ENCODE data around the gene OBP2A.

The OBP2A gene

DNA sequence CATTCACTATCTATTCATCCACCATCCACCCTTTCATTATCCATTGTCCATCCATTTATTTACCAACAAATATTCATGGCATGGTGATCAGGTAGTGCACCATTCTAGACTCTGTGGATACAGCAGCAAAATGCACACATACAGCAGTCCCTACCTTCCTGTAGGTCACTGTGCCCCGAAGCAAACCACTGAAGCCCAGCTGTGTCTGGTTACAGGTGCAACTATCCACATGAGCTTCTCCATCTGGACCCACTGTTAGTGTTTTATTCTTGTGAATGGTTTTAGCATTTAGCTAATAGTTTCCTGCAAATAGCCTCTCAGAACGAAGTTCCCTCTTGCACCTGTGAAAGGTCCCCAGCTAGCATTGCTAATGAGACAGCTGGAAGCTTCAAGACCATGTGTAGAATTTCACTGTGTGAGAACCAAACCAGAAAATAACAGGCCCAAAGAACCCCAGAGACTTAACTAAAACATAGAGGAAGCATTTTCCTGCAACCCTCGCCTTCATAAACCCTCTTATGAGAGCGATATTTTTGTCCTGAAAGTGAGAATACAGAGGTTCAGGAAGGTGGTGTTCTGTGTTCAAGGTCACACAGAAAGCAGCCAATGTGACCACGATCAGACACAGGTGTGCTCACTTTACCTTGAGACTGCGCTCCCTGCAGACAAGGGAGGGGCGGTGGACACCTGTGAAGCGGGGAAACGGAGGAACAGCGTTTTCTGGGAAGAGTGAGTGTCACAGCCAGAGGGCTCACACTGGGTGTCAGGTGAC, 34.1 kb downstream of the OBP2A start:
- Histone ChIP-seq H3K27ac (ENCODE audit: low read depth, low read length) (no peak overlapping the region), H3K9ac (ENCODE audit: low read depth in 1 of 2, low read length in 2 of 2) (no peak overlapping the region), H3K9me3 (ENCODE audit: control insufficient read depth in 1 of 2, low read length in 2 of 2) (no peaks in the 10 kb centered on the region), H3K4me3 (ENCODE audit: low read depth in 1 of 2, low read length in 2 of 2) (no peak overlapping the region), H3K27me3 (ENCODE audit: control insufficient read depth in 1 of 2, insufficient read depth in 2 of 2, low read length in 2 of 2) (no peaks in the 10 kb centered on the region), H3K4me1 (ENCODE audit: control insufficient read depth in 1 of 2, insufficient read depth in 2 of 2, low read length in 2 of 2) (no peaks in the 10 kb centered on the region), H3K36me3 (ENCODE audit: control insufficient read depth in 1 of 2, insufficient read depth in 2 of 2, low read length in 2 of 2) (no peaks in the 10 kb centered on the region)

- Histone ChIP-seq H3K9ac (ENCODE audit: low read depth in 1 of 2, low read length in 2 of 2) (no peak overlapping the region), H3K27me3 (ENCODE audit: control insufficient read depth in 1 of 2, insufficient read depth in 2 of 2, low read length in 2 of 2) (no peaks in the 10 kb centered on the region), H3K36me3 (ENCODE audit: control insufficient read depth in 1 of 2, insufficient read depth in 2 of 2, low read length in 2 of 2) (no peaks in the 10 kb centered on the region), H3K27ac (ENCODE audit: low read depth, low read length) (no peak overlapping the region), H3K4me1 (ENCODE audit: control insufficient read depth in 1 of 2, insufficient read depth in 2 of 2, low read length in 2 of 2) (no peaks in the 10 kb centered on the region), H3K4me3 (ENCODE audit: low read depth in 1 of 2, low read length in 2 of 2) (no peak overlapping the region), H3K9me3 (ENCODE audit: control insufficient read depth in 1 of 2, low read length in 2 of 2) (no peaks in the 10 kb centered on the region)
These were observed 34.9 kb downstream of the OBP2A start for GRCh38 chr9:135580664-135581380.

GRCh38 chr9:135581636-135582426, 35.9 kb downstream of the OBP2A start:
- Histone ChIP-seq H3K4me1 (ENCODE audit: control insufficient read depth in 1 of 2, insufficient read depth in 2 of 2, low read length in 2 of 2) (no peaks in the 10 kb centered on the region), H3K27ac (ENCODE audit: low read depth, low read length) (no peak overlapping the region), H3K4me3 (ENCODE audit: low read depth in 1 of 2, low read length in 2 of 2) (no peak overlapping the region), H3K27me3 (ENCODE audit: control insufficient read depth in 1 of 2, insufficient read depth in 2 of 2, low read length in 2 of 2) (no peaks in the 10 kb centered on the region), H3K36me3 (ENCODE audit: control insufficient read depth in 1 of 2, insufficient read depth in 2 of 2, low read length in 2 of 2) (no peaks in the 10 kb centered on the region), H3K9me3 (ENCODE audit: control insufficient read depth in 1 of 2, low read length in 2 of 2) (no peaks in the 10 kb centered on the region), H3K9ac (ENCODE audit: low read depth in 1 of 2, low read length in 2 of 2) (no peak overlapping the region)

- no peaks in the 10 kb centered on the region for H3K36me3 ChIP-seq (ENCODE audit: control insufficient read depth in 1 of 2, insufficient read depth in 2 of 2, low read length in 2 of 2)
- no peaks in the 10 kb centered on the region for H3K4me1 ChIP-seq (ENCODE audit: control insufficient read depth in 1 of 2, insufficient read depth in 2 of 2, low read length in 2 of 2)
- H3K9ac ChIP-seq (ENCODE audit: low read depth in 1 of 2, low read length in 2 of 2): no peak overlapping the region
These were observed 36.6 kb downstream of the OBP2A start for GRCh38 chr9:135582541-135582940.

DNA sequence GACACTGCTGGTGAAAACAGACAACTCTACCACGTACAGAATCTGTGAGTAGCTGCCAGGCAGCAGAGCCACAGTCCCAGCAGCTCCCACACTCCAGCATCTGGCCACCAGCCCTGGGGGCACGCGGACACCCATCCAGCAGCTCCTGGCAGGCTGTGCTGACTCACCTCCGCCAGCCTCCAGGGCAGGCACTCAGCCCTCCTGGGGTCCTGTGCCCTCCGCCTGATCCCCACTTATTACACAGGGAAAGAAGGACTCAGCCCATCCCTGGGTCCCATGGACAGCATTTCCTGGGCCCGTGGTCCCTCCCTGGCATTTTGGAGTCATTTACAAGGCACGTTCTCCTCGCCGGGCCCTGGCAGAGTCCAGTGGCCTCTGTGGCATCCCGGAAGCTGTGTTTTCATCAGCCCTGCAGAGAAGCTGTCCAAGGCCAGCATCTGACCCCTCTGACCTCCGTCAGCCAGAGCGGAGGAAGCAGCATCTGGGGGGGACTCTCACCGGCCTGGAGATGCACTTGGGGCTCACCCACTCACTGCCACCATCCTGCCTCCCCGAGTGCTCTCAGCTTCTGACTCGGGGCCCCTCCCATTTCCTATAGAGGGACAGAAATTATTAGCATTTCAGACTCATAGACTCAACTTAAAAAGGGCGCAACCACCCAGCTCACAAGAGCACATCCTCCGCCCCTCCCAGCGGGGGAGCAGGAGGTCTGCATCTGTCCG, 37.2 kb downstream of the OBP2A start:
- Histone ChIP-seq H3K27me3 (ENCODE audit: control insufficient read depth in 1 of 2, insufficient read depth in 2 of 2, low read length in 2 of 2) (no peaks in the 10 kb centered on the region), H3K9me3 (ENCODE audit: control insufficient read depth in 1 of 2, low read length in 2 of 2) (no peaks in the 10 kb centered on the region), H3K27ac (ENCODE audit: low read depth, low read length) (no peak overlapping the region), H3K9ac (ENCODE audit: low read depth in 1 of 2, low read length in 2 of 2) (no peak overlapping the region), H3K4me3 (ENCODE audit: low read depth in 1 of 2, low read length in 2 of 2) (no peak overlapping the region), H3K36me3 (ENCODE audit: control insufficient read depth in 1 of 2, insufficient read depth in 2 of 2, low read length in 2 of 2) (no peaks in the 10 kb centered on the region), H3K4me1 (ENCODE audit: control insufficient read depth in 1 of 2, insufficient read depth in 2 of 2, low read length in 2 of 2) (no peaks in the 10 kb centered on the region)

More at GRCh38 chr9:135582541-135582940, 36.6 kb downstream of the OBP2A start:
- H3K27ac ChIP-seq (ENCODE audit: low read depth, low read length): no peak overlapping the region
- no peak overlapping the region for H3K4me3 ChIP-seq (ENCODE audit: low read depth in 1 of 2, low read length in 2 of 2)
- H3K9me3 ChIP-seq (ENCODE audit: control insufficient read depth in 1 of 2, low read length in 2 of 2): no peaks in the 10 kb centered on the region
- H3K27me3 ChIP-seq (ENCODE audit: control insufficient read depth in 1 of 2, insufficient read depth in 2 of 2, low read length in 2 of 2): no peaks in the 10 kb centered on the region

GRCh38 chr9:135583688-135584011, 37.7 kb downstream of the OBP2A start:
- no peak overlapping the region for H3K27ac ChIP-seq (ENCODE audit: low read depth, low read length)
- no peaks in the 10 kb centered on the region for H3K36me3 ChIP-seq (ENCODE audit: control insufficient read depth in 1 of 2, insufficient read depth in 2 of 2, low read length in 2 of 2)
- no peaks in the 10 kb centered on the region for H3K27me3 ChIP-seq (ENCODE audit: control insufficient read depth in 1 of 2, insufficient read depth in 2 of 2, low read length in 2 of 2)
- H3K4me1 ChIP-seq (ENCODE audit: control insufficient read depth in 1 of 2, insufficient read depth in 2 of 2, low read length in 2 of 2): no peaks in the 10 kb centered on the region
- H3K9me3 ChIP-seq (ENCODE audit: control insufficient read depth in 1 of 2, low read length in 2 of 2): no peaks in the 10 kb centered on the region
- no peak overlapping the region for H3K9ac ChIP-seq (ENCODE audit: low read depth in 1 of 2, low read length in 2 of 2)
- H3K4me3 ChIP-seq (ENCODE audit: low read depth in 1 of 2, low read length in 2 of 2): no peak overlapping the region

- Histone ChIP-seq H3K27ac (ENCODE audit: low read depth, low read length) (no peak overlapping the region), H3K27me3 (ENCODE audit: control insufficient read depth in 1 of 2, insufficient read depth in 2 of 2, low read length in 2 of 2) (no peaks in the 10 kb centered on the region), H3K36me3 (ENCODE audit: control insufficient read depth in 1 of 2, insufficient read depth in 2 of 2, low read length in 2 of 2) (no peaks in the 10 kb centered on the region), H3K9me3 (ENCODE audit: control insufficient read depth in 1 of 2, low read length in 2 of 2) (no peaks in the 10 kb centered on the region), H3K4me1 (ENCODE audit: control insufficient read depth in 1 of 2, insufficient read depth in 2 of 2, low read length in 2 of 2) (no peaks in the 10 kb centered on the region), H3K9ac (ENCODE audit: low read depth in 1 of 2, low read length in 2 of 2) (no peak overlapping the region), H3K4me3 (ENCODE audit: low read depth in 1 of 2, low read length in 2 of 2) (no peak overlapping the region)
These were observed 38.4 kb downstream of the OBP2A start for GRCh38 chr9:135584371-135584770.

DNA sequence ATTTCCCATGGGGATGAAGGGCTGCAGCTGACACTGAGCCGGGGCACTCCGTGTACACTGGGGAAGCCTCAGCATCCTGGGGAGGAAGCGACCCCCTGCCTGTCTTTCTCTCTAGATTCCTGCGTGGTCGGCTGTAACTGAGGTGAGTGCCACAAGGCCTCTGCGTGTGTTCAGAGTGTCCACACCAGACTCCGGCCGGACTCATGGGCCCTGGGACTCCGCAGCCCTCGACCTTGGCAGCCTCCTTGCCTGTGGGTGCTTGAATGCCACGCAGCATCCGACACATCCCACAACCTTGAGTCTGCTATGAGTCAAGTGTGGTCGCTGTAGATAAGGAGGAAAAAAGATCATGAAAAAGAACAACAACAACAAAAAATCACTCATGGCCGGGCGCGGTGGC, 39.0 kb downstream of the OBP2A start:
- Histone ChIP-seq H3K36me3 (ENCODE audit: control insufficient read depth in 1 of 2, insufficient read depth in 2 of 2, low read length in 2 of 2) (no peaks in the 10 kb centered on the region), H3K4me3 (ENCODE audit: low read depth in 1 of 2, low read length in 2 of 2) (no peak overlapping the region), H3K9ac (ENCODE audit: low read depth in 1 of 2, low read length in 2 of 2) (no peak overlapping the region), H3K27ac (ENCODE audit: low read depth, low read length) (no peak overlapping the region), H3K27me3 (ENCODE audit: control insufficient read depth in 1 of 2, insufficient read depth in 2 of 2, low read length in 2 of 2) (no peaks in the 10 kb centered on the region), H3K4me1 (ENCODE audit: control insufficient read depth in 1 of 2, insufficient read depth in 2 of 2, low read length in 2 of 2) (no peaks in the 10 kb centered on the region), H3K9me3 (ENCODE audit: control insufficient read depth in 1 of 2, low read length in 2 of 2) (no peaks in the 10 kb centered on the region)

DNA sequence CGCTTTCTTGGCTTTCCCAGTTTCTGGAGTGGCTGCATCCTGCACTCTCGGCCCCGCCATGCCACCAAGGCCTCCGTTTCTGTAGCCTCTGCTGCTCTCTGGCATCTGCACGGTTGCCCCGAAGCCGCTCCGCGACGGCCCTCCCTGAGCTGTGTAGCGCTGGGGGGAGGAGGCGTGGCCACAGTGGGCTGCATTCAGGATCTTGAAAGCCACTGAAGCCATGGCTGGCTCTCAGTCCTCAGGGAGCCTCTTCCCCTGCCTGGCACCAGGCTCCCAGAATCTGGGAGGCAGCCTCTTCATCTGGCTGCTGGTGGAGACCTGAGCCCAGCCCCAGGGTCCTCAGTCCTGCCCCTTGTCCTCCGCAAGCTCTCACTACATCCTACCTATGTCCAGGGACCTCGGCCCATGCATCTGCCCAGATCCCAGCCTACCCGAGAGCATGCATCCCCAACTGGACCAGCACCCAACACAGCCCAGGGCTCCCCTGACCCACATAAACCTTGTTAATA, 40.7 kb downstream of the OBP2A start:
- Histone ChIP-seq H3K4me1 (ENCODE audit: control insufficient read depth in 1 of 2, insufficient read depth in 2 of 2, low read length in 2 of 2) (no peaks in the 10 kb centered on the region), H3K27ac (ENCODE audit: low read depth, low read length) (no peak overlapping the region), H3K27me3 (ENCODE audit: control insufficient read depth in 1 of 2, insufficient read depth in 2 of 2, low read length in 2 of 2) (no peaks in the 10 kb centered on the region)

More for the DNA sequence above, 40.7 kb downstream of the OBP2A start:
- H3K36me3 ChIP-seq (ENCODE audit: control insufficient read depth in 1 of 2, insufficient read depth in 2 of 2, low read length in 2 of 2): no peaks in the 10 kb centered on the region
- H3K9me3 ChIP-seq (ENCODE audit: control insufficient read depth in 1 of 2, low read length in 2 of 2): no peaks in the 10 kb centered on the region
- no peak overlapping the region for H3K9ac ChIP-seq (ENCODE audit: low read depth in 1 of 2, low read length in 2 of 2)
- H3K4me3 ChIP-seq (ENCODE audit: low read depth in 1 of 2, low read length in 2 of 2): no peak overlapping the region

Data from duodenal mucosa (tissue), 2 donors.